ENCODE data around the gene NANOS2.

The NANOS2 gene

GRCh38 chr19:45885556-45886426 is 28.8 kb downstream of the NANOS2 start, which contains the start of gene IRF2BP1:
TSS of gene IRF2BP1 (minus strand) at chr19:45886141. CDS start at chr19:45885774, 367 bp downstream.
- DNase-seq = peak; percentile 94 to 95 (median 95)
- Histone ChIP-seq H3K4me1 (ENCODE audit: control extremely low read depth in 1 of 4, control insufficient read depth in 4 of 4, insufficient read depth in 4 of 4, low read length in 3 of 4) (peaks cover 0 to 44% (median 40%) of the 10 kb centered on the region in 4 experiments), H3K9me3 (ENCODE audit: control extremely low read depth in 1 of 5, control insufficient read depth in 4 of 5, insufficient read depth in 2 of 5, low read depth in 1 of 5, low read length in 4 of 5) (no peaks in the 10 kb centered on the region), H3K27me3 (replicated peaks in 2 of 5; ENCODE audit: control insufficient read depth in 4 of 5, insufficient read depth in 5 of 5, low read length in 4 of 5) (no peaks in the 10 kb centered on the region), H3K36me3 (ENCODE audit: control insufficient read depth in 4 of 4, insufficient read depth in 4 of 4, low read length in 3 of 4) (peaks cover 0 to 15% (median 4%) of the 10 kb centered on the region in 4 experiments), H3K4me3 (ENCODE audit: control insufficient read depth in 1 of 7, extremely low read depth in 1 of 7, insufficient read depth in 4 of 7, low read depth in 2 of 7, low read length in 6 of 7) (peak within 1 kb of the TSS; percentile 54 to 89 (median 80)), H3K27ac (ENCODE audit: insufficient read depth in 1 of 2, low read depth in 1 of 2, low read length in 2 of 2, poor library complexity in 1 of 2, severe bottlenecking in 2 of 2) (peak within 1 kb of the TSS; percentile 87 to 96)
- ChIA-PET POLR2A (interaction anchor here (0.6 to 1.0 kb wide), 3 partner anchors 17 to 103 kb away, joined by 3 to 6 read pairs (median 3); partner anchors contain the start of genes MYPOP and SYMPK), CTCF (interaction anchor here (0.6 to 10.4 kb wide), 8 partner anchors 9 to 192 kb away, joined by 3 to 132 read pairs (median 4); partner anchors contain the start of genes FOXA3, SIX5 and SYMPK)
- under 1% methylated on average over 77 of the region's 107 CpGs for WGBS (ENCODE audit: insufficient coverage)

GRCh38 chr19:45884682-45885555 is 29.7 kb downstream of the NANOS2 start:
- H3K4me3 ChIP-seq (ENCODE audit: control insufficient read depth in 1 of 7, extremely low read depth in 1 of 7, insufficient read depth in 4 of 7, low read depth in 2 of 7, low read length in 6 of 7) = peak overlapping the region; percentile 54 to 89 (median 80)
- no peaks in the 10 kb centered on the region for H3K9me3 ChIP-seq (ENCODE audit: control extremely low read depth in 1 of 5, control insufficient read depth in 4 of 5, insufficient read depth in 2 of 5, low read depth in 1 of 5, low read length in 4 of 5)
- peaks cover 0 to 44% (median 41%) of the 10 kb centered on the region in 4 experiments for H3K4me1 ChIP-seq (ENCODE audit: control extremely low read depth in 1 of 4, control insufficient read depth in 4 of 4, insufficient read depth in 4 of 4, low read length in 3 of 4)
- peak overlapping the region in 1 of 2 experiments; percentile 96 for H3K27ac ChIP-seq (ENCODE audit: insufficient read depth in 1 of 2, low read depth in 1 of 2, low read length in 2 of 2, poor library complexity in 1 of 2, severe bottlenecking in 2 of 2)
- WGBS (ENCODE audit: insufficient coverage) = 72% methylated on average over 72 of the region's 72 CpGs
- no peaks in the 10 kb centered on the region for H3K27me3 ChIP-seq (replicated peaks in 2 of 5; ENCODE audit: control insufficient read depth in 4 of 5, insufficient read depth in 5 of 5, low read length in 4 of 5)
- DNase-seq = peak in 2 of 3 donors; percentile 43 to 60
- H3K36me3 ChIP-seq (ENCODE audit: control insufficient read depth in 4 of 4, insufficient read depth in 4 of 4, low read length in 3 of 4) = peaks cover 0 to 9% (median 3%) of the 10 kb centered on the region in 4 experiments
- ChIA-PET POLR2A (interaction anchor here (0.7 kb wide), 1 partner anchor 18 kb away, joined by 3 read pairs; the partner anchor contains the start of gene MYPOP), CTCF (interaction anchor here (0.6 to 10.4 kb wide), 5 partner anchors 10 to 116 kb away, joined by 3 to 132 read pairs (median 5); partner anchors contain the start of genes FOXA3, SIX5 and SYMPK)

- no peak for DNase-seq
- Histone ChIP-seq H3K4me3 (ENCODE audit: control insufficient read depth in 1 of 7, extremely low read depth in 1 of 7, insufficient read depth in 4 of 7, low read depth in 2 of 7, low read length in 6 of 7) (peak overlapping the region in 1 of 7 experiments; percentile 16), H3K36me3 (ENCODE audit: control insufficient read depth in 4 of 4, insufficient read depth in 4 of 4, low read length in 3 of 4) (peaks cover 0 to 7% (median 3%) of the 10 kb centered on the region in 4 experiments), H3K9me3 (ENCODE audit: control extremely low read depth in 1 of 5, control insufficient read depth in 4 of 5, insufficient read depth in 2 of 5, low read depth in 1 of 5, low read length in 4 of 5) (no peaks in the 10 kb centered on the region), H3K27ac (ENCODE audit: insufficient read depth in 1 of 2, low read depth in 1 of 2, low read length in 2 of 2, poor library complexity in 1 of 2, severe bottlenecking in 2 of 2) (no peak overlapping the region), H3K27me3 (replicated peaks in 2 of 5; ENCODE audit: control insufficient read depth in 4 of 5, insufficient read depth in 5 of 5, low read length in 4 of 5) (no peaks in the 10 kb centered on the region), H3K4me1 (ENCODE audit: control extremely low read depth in 1 of 4, control insufficient read depth in 4 of 4, insufficient read depth in 4 of 4, low read length in 3 of 4) (peaks cover 0 to 51% (median 47%) of the 10 kb centered on the region in 4 experiments)
- 97% methylated on average over 56 of the region's 57 CpGs for WGBS (ENCODE audit: insufficient coverage)
- ChIA-PET CTCF (interaction anchor here (0.6 to 10.4 kb wide), 6 partner anchors 8 to 115 kb away, joined by 3 to 132 read pairs (median 4); partner anchors contain the start of genes FOXA3, SIX5 and SYMPK), POLR2A (no interaction called here)
Measured at GRCh38 chr19:45883881-45884681, 30.5 kb downstream of the NANOS2 start.

GRCh38 chr19:45883586-45883880 is 31.0 kb downstream of the NANOS2 start:
- peaks cover 0 to 56% (median 52%) of the 10 kb centered on the region in 4 experiments for H3K4me1 ChIP-seq (ENCODE audit: control extremely low read depth in 1 of 4, control insufficient read depth in 4 of 4, insufficient read depth in 4 of 4, low read length in 3 of 4)
- H3K27me3 ChIP-seq (replicated peaks in 2 of 5; ENCODE audit: control insufficient read depth in 4 of 5, insufficient read depth in 5 of 5, low read length in 4 of 5) = no peaks in the 10 kb centered on the region
- H3K36me3 ChIP-seq (ENCODE audit: control insufficient read depth in 4 of 4, insufficient read depth in 4 of 4, low read length in 3 of 4) = peaks cover 0 to 7% (median 3%) of the 10 kb centered on the region in 4 experiments
- CTCF ChIA-PET = interaction anchor here (0.6 to 10.4 kb wide), 6 partner anchors 9 to 114 kb away, joined by 3 to 132 read pairs (median 4); partner anchors contain the start of genes FOXA3, SIX5 and SYMPK
- peak overlapping the region in 1 of 7 experiments; percentile 16 for H3K4me3 ChIP-seq (ENCODE audit: control insufficient read depth in 1 of 7, extremely low read depth in 1 of 7, insufficient read depth in 4 of 7, low read depth in 2 of 7, low read length in 6 of 7)
- no peaks in the 10 kb centered on the region for H3K9me3 ChIP-seq (ENCODE audit: control extremely low read depth in 1 of 5, control insufficient read depth in 4 of 5, insufficient read depth in 2 of 5, low read depth in 1 of 5, low read length in 4 of 5)
- 0% methylated on average over 1 of the region's 5 CpGs for WGBS (ENCODE audit: insufficient coverage)
- POLR2A ChIA-PET = no interaction called here
- no peak for DNase-seq
- no peak overlapping the region for H3K27ac ChIP-seq (ENCODE audit: insufficient read depth in 1 of 2, low read depth in 1 of 2, low read length in 2 of 2, poor library complexity in 1 of 2, severe bottlenecking in 2 of 2)

GRCh38 chr19:45882652-45883585 is 31.7 kb downstream of the NANOS2 start:
- H3K9me3 ChIP-seq (ENCODE audit: control extremely low read depth in 1 of 5, control insufficient read depth in 4 of 5, insufficient read depth in 2 of 5, low read depth in 1 of 5, low read length in 4 of 5) = no peaks in the 10 kb centered on the region
- 31% methylated on average over 36 of the region's 47 CpGs for WGBS (ENCODE audit: insufficient coverage)
- H3K4me1 ChIP-seq (ENCODE audit: control extremely low read depth in 1 of 4, control insufficient read depth in 4 of 4, insufficient read depth in 4 of 4, low read length in 3 of 4) = peaks cover 0 to 62% (median 58%) of the 10 kb centered on the region in 4 experiments
- H3K36me3 ChIP-seq (ENCODE audit: control insufficient read depth in 4 of 4, insufficient read depth in 4 of 4, low read length in 3 of 4) = peaks cover 0 to 7% (median 3%) of the 10 kb centered on the region in 4 experiments
- no peaks in the 10 kb centered on the region for H3K27me3 ChIP-seq (replicated peaks in 2 of 5; ENCODE audit: control insufficient read depth in 4 of 5, insufficient read depth in 5 of 5, low read length in 4 of 5)
- H3K4me3 ChIP-seq (ENCODE audit: control insufficient read depth in 1 of 7, extremely low read depth in 1 of 7, insufficient read depth in 4 of 7, low read depth in 2 of 7, low read length in 6 of 7) = peak overlapping the region in 4 of 7 experiments; percentile 19 to 59 (median 44)
- no peak overlapping the region for H3K27ac ChIP-seq (ENCODE audit: insufficient read depth in 1 of 2, low read depth in 1 of 2, low read length in 2 of 2, poor library complexity in 1 of 2, severe bottlenecking in 2 of 2)
- DNase-seq = peak; percentile 90 to 94 (median 92)
- ChIA-PET CTCF (interaction anchor here (0.6 to 10.4 kb wide), 13 partner anchors 9 to 127 kb away, joined by 3 to 132 read pairs (median 3); partner anchors contain the start of genes FOXA3, SIX5 and SYMPK), POLR2A (no interaction called here)

Measured in common myeloid progenitor, CD34-positive (primary cell).